Neural crest cell (in vitro differentiated cells): ENCODE data around the gene HNRNPA2B1. TPM values are rescaled to one million over a fixed set of nuclear protein-coding genes. Genes with fewer than 3 reads are reported as not detected.
"Not testable (repeated sequence)": the region's sequence is repeated elsewhere in the genome, so short reads cannot be mapped to it uniquely, and the experiment has no call there.

Source experiments
- DNase-seq: peaks from one replicate; pipeline ENCODE4 v3.0.0; 2021; ENCODE audit warnings: low read depth, mixed read lengths, low spot score
- H3K27ac Mint-ChIP-seq: one replicate; pipeline ENCODE4 v1.8.0; 2021; ENCODE audit warnings: mild to moderate bottlenecking, mixed read lengths; ENCODE audit not compliant: unreplicated experiment
- H3K27me3 Mint-ChIP-seq: 2 replicates; pipeline ENCODE4 v1.8.0; 2021; ENCODE audit warnings: low read depth, mild to moderate bottlenecking, mixed read lengths
- H3K36me3 Mint-ChIP-seq: 2 replicates; pipeline ENCODE4 v1.8.0; 2021; ENCODE audit warnings: low read depth, mild to moderate bottlenecking, mixed read lengths
- H3K4me1 Mint-ChIP-seq: 2 replicates; pipeline ENCODE4 v1.8.0; 2021; ENCODE audit warnings: mixed read lengths
- H3K4me3 Mint-ChIP-seq: one replicate; pipeline ENCODE4 v1.8.0; 2021; ENCODE audit warnings: mild to moderate bottlenecking, mixed read lengths
- H3K9me3 Mint-ChIP-seq: 2 replicates; pipeline ENCODE4 v1.8.0; 2021; ENCODE audit warnings: mixed read lengths
- CTCF ChIP-seq: fragments of 200-600 bp; sonication (generic); conservative IDR thresholded peaks from 2 replicates; pipeline ENCODE4 v1.5.0; 2021; ENCODE audit warnings: antibody characterized with exemption, mild to moderate bottlenecking
- total RNA-seq: library from RNA; stranded (reverse); gene quantifications from 2 replicates; pipeline ENCODE4 v1.2.1, GENCODE V29; 2021

HNRNPA2B1 gene
- total RNA-seq, 1 donor from 2014 or later = 1,068 TPM

- H3K27me3 Mint-ChIP-seq = peaks cover 23% of the 10 kb centered on the region
- no peak for TF ChIP-seq CTCF
- H3K4me1 Mint-ChIP-seq = peaks cover 31% of the 10 kb centered on the region
- H3K4me3 Mint-ChIP-seq = peak overlapping the region; percentile 45
- H3K27ac Mint-ChIP-seq = no peak overlapping the region
- peaks cover 13% of the 10 kb centered on the region for H3K36me3 Mint-ChIP-seq
- DNase-seq = no peak
- peaks cover 5% of the 10 kb centered on the region for H3K9me3 Mint-ChIP-seq
These were observed 18.9 kb downstream of the HNRNPA2B1 start for GRCh38 chr7:26181474-26182227.

- peaks cover 20% of the 10 kb centered on the region for H3K27me3 Mint-ChIP-seq
- peaks cover 10% of the 10 kb centered on the region for H3K36me3 Mint-ChIP-seq
- H3K9me3 Mint-ChIP-seq = peaks cover 3% of the 10 kb centered on the region
- peaks cover 27% of the 10 kb centered on the region for H3K4me1 Mint-ChIP-seq
- DNase-seq = no peak
- TF ChIP-seq CTCF = no peak
- H3K27ac Mint-ChIP-seq = no peak overlapping the region
- peak overlapping the region; percentile 10 for H3K4me3 Mint-ChIP-seq
These were observed 19.8 kb downstream of the HNRNPA2B1 start for GRCh38 chr7:26180792-26181198.

- H3K27me3 Mint-ChIP-seq = peaks cover 14% of the 10 kb centered on the region
- TF ChIP-seq CTCF = no peak
- H3K27ac Mint-ChIP-seq = no peak overlapping the region
- peaks cover 3% of the 10 kb centered on the region for H3K9me3 Mint-ChIP-seq
- no peak for DNase-seq
- peaks cover 18% of the 10 kb centered on the region for H3K4me1 Mint-ChIP-seq
- peaks cover 2% of the 10 kb centered on the region for H3K36me3 Mint-ChIP-seq
- peak overlapping the region; percentile 10 for H3K4me3 Mint-ChIP-seq
These were observed 20.6 kb downstream of the HNRNPA2B1 start for GRCh38 chr7:26179826-26180497.

- Mint-ChIP-seq H3K36me3 (no peaks in the 10 kb centered on the region), H3K27ac (no peak overlapping the region), H3K27me3 (peaks cover 14% of the 10 kb centered on the region), H3K9me3 (peaks cover 3% of the 10 kb centered on the region), H3K4me1 (peaks cover 14% of the 10 kb centered on the region), H3K4me3 (no peak overlapping the region)
- no peak for TF ChIP-seq CTCF
- no peak for DNase-seq
These were observed 21.1 kb downstream of the HNRNPA2B1 start for GRCh38 chr7:26179422-26179821.

- H3K9me3 Mint-ChIP-seq = peaks cover 3% of the 10 kb centered on the region
- TF ChIP-seq CTCF = no peak
- H3K4me3 Mint-ChIP-seq = peak overlapping the region; percentile 47
- peaks cover 3% of the 10 kb centered on the region for H3K36me3 Mint-ChIP-seq
- DNase-seq = no peak
- peaks cover 16% of the 10 kb centered on the region for H3K27me3 Mint-ChIP-seq
- no peak overlapping the region for H3K27ac Mint-ChIP-seq
- peaks cover 5% of the 10 kb centered on the region for H3K4me1 Mint-ChIP-seq
These were observed 22.1 kb downstream of the HNRNPA2B1 start for GRCh38 chr7:26178272-26178960.

- peak overlapping the region; percentile 72 for H3K27ac Mint-ChIP-seq
- not testable (repeated sequence) for H3K36me3 Mint-ChIP-seq, H3K9me3 Mint-ChIP-seq, DNase-seq, H3K4me1 Mint-ChIP-seq
- peaks cover 14% of the 10 kb centered on the region for H3K27me3 Mint-ChIP-seq
- H3K4me3 Mint-ChIP-seq = peak overlapping the region; percentile 11
These were observed 23.3 kb downstream of the HNRNPA2B1 start for GRCh38 chr7:26177269-26177668.

GRCh38 chr7:26176696-26177095, 23.9 kb downstream of the HNRNPA2B1 start:
- H3K9me3 Mint-ChIP-seq, H3K4me3 Mint-ChIP-seq, H3K36me3 Mint-ChIP-seq, H3K4me1 Mint-ChIP-seq, H3K27ac Mint-ChIP-seq, DNase-seq: not testable (repeated sequence)
- peaks cover 13% of the 10 kb centered on the region for H3K27me3 Mint-ChIP-seq

- H3K4me3 Mint-ChIP-seq, H3K9me3 Mint-ChIP-seq, DNase-seq, H3K4me1 Mint-ChIP-seq, H3K27me3 Mint-ChIP-seq, H3K36me3 Mint-ChIP-seq, H3K27ac Mint-ChIP-seq: not testable (repeated sequence)
These were observed 24.6 kb downstream of the HNRNPA2B1 start for GRCh38 chr7:26175903-26176302.
